ELF-1 (cell line): ENCODE results near the gene CHL1.

Source experiments
- DNase-seq: peaks from one replicate; pipeline ENCODE4 v3.0.0-alpha.2; 2016; ENCODE audit warnings: low read depth, low spot score

Gene CHL1

GRCh38 chr3:284322-284721 lies 87.8 kb downstream of the CHL1 start:
- no peak for DNase-seq

- no peak for DNase-seq
Measured at GRCh38 chr3:288417-288816, 91.9 kb downstream of the CHL1 start.

GRCh38 chr3:291028-291427 lies 94.5 kb downstream of the CHL1 start:
- DNase-seq = no peak

- DNase-seq = no peak
Measured at GRCh38 chr3:291646-292436, 95.3 kb downstream of the CHL1 start.

GRCh38 chr3:294096-294495 lies 97.5 kb downstream of the CHL1 start:
- no peak for DNase-seq

- no peak for DNase-seq
Measured at GRCh38 chr3:294581-294980, 98.0 kb downstream of the CHL1 start.

- no peak for DNase-seq
Measured at GRCh38 chr3:295166-295565, 98.6 kb downstream of the CHL1 start.

GRCh38 chr3:297585-297984 lies 101.0 kb downstream of the CHL1 start:
- DNase-seq = no peak

GRCh38 chr3:299590-300301 lies 103.2 kb downstream of the CHL1 start:
- DNase-seq = no peak

- DNase-seq = no peak
Measured at GRCh38 chr3:307182-307581, 110.6 kb downstream of the CHL1 start.

- DNase-seq = no peak
Measured at GRCh38 chr3:308597-309321, 112.2 kb downstream of the CHL1 start.

GRCh38 chr3:312160-312733 lies 115.7 kb downstream of the CHL1 start:
- DNase-seq = no peak

- DNase-seq = no peak
Measured at GRCh38 chr3:312911-313310, 116.3 kb downstream of the CHL1 start.

GRCh38 chr3:317012-317411 lies 120.4 kb downstream of the CHL1 start:
- no peak for DNase-seq

GRCh38 chr3:318903-319302 lies 122.3 kb downstream of the CHL1 start:
- DNase-seq = no peak

- DNase-seq = no peak
Measured at GRCh38 chr3:324423-324822, 127.9 kb downstream of the CHL1 start.

- DNase-seq = no peak
Measured at GRCh38 chr3:325495-325894, 128.9 kb downstream of the CHL1 start.

- DNase-seq = no peak
Measured at GRCh38 chr3:330494-331115, 134.0 kb downstream of the CHL1 start.

GRCh38 chr3:331881-332280 lies 135.3 kb downstream of the CHL1 start:
- no peak for DNase-seq

- DNase-seq = no peak
Measured at GRCh38 chr3:332701-333100, 136.1 kb downstream of the CHL1 start.

GRCh38 chr3:335240-335639 lies 138.7 kb downstream of the CHL1 start:
- no peak for DNase-seq

GRCh38 chr3:339351-339750 lies 142.8 kb downstream of the CHL1 start:
- no peak for DNase-seq
